Stomach smooth muscle (tissue), 2 donors: Measurements from ENCODE around the gene SLC4A7.
"Not testable (repeated sequence)": the region's sequence is repeated elsewhere in the genome, so short reads cannot be mapped to it uniquely, and the experiment has no call there.

Experiments used
- H3K27ac ChIP-seq: one replicate; pipeline ENCODE4 v1.7.0; 2013; ENCODE audit warnings: mild to moderate bottlenecking, low read length, inconsistent platforms
- H3K27me3 ChIP-seq, 2 donors: one replicate each; pipeline ENCODE4 v1.7.0; 2013; ENCODE audit warnings: low read length in 2 of 2; ENCODE audit not compliant: insufficient read depth in 2 of 2, control insufficient read depth in 1 of 2
- H3K36me3 ChIP-seq, 2 donors: one replicate each; pipeline ENCODE4 v1.7.0; 2013; ENCODE audit warnings: low read length in 2 of 2; ENCODE audit not compliant: control insufficient read depth in 2 of 2, insufficient read depth in 2 of 2
- H3K4me1 ChIP-seq: one replicate; pipeline ENCODE4 v1.7.0; 2013; ENCODE audit warnings: low read length; ENCODE audit not compliant: control insufficient read depth, insufficient read depth
- H3K4me3 ChIP-seq, 2 donors: one replicate each; pipeline ENCODE4 v1.7.0; 2013; ENCODE audit warnings: low read length in 2 of 2
- H3K9ac ChIP-seq, 2 donors: one replicate each; pipeline ENCODE4 v1.7.0; 2013; ENCODE audit warnings: low read length in 2 of 2, mild to moderate bottlenecking in 1 of 2
- H3K9me3 ChIP-seq, 2 donors: one replicate each; pipeline ENCODE4 v1.7.0; 2013; ENCODE audit warnings: low read length in 2 of 2; ENCODE audit not compliant: control insufficient read depth in 2 of 2
- donor health status: healthy.
- donor health status: Pancreatic carcinoma.

Gene SLC4A7

DNA sequence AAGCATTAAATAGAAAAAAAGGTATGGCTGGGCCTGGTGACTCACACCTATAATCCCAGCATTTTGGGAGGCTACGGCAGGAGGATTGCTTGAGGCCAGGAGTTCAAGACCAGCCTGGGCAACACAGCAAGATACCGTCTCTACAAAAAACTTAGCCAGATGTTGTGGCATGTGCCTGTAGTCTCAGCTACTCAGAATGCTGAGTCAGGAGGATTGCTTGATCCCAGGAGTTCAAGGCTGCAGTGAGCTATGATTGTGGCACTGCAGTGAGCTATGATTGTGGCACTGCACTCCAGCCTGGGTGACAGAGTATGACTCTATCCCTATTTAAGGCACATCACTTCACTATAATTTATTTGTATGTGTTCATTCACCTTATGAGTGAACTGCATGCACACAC lies 54.3 kb downstream of the SLC4A7 start:
- peaks cover 3 to 13% of the 10 kb centered on the region in 2 donors for H3K36me3 ChIP-seq
- H3K27me3 ChIP-seq, result no peaks in the 10 kb centered on the region
- H3K9ac ChIP-seq, result no peak overlapping the region
- no peak overlapping the region for H3K27ac ChIP-seq
- no peak overlapping the region for H3K4me3 ChIP-seq
- peaks cover 5% of the 10 kb centered on the region for H3K4me1 ChIP-seq
- no peaks in the 10 kb centered on the region for H3K9me3 ChIP-seq

- peaks cover 3 to 13% of the 10 kb centered on the region in 2 donors for H3K36me3 ChIP-seq
- H3K27ac ChIP-seq, result no peak overlapping the region
- H3K4me1 ChIP-seq, result peaks cover 5% of the 10 kb centered on the region
- no peak overlapping the region for H3K4me3 ChIP-seq
- H3K9me3 ChIP-seq, result no peaks in the 10 kb centered on the region
- H3K27me3 ChIP-seq, result no peaks in the 10 kb centered on the region
- no peak overlapping the region for H3K9ac ChIP-seq
Observed at GRCh38 chr3:27428446-27428845, 55.7 kb downstream of the SLC4A7 start.

GRCh38 chr3:27426926-27427325 lies 57.3 kb downstream of the SLC4A7 start:
- H3K9ac ChIP-seq, result no peak overlapping the region
- H3K36me3 ChIP-seq, result peaks cover 0 to 6% of the 10 kb centered on the region in 2 donors
- H3K9me3 ChIP-seq, result no peaks in the 10 kb centered on the region
- H3K4me3 ChIP-seq, result no peak overlapping the region
- H3K27ac ChIP-seq, result no peak overlapping the region
- peaks cover 5% of the 10 kb centered on the region for H3K4me1 ChIP-seq
- H3K27me3 ChIP-seq, result no peaks in the 10 kb centered on the region

DNA sequence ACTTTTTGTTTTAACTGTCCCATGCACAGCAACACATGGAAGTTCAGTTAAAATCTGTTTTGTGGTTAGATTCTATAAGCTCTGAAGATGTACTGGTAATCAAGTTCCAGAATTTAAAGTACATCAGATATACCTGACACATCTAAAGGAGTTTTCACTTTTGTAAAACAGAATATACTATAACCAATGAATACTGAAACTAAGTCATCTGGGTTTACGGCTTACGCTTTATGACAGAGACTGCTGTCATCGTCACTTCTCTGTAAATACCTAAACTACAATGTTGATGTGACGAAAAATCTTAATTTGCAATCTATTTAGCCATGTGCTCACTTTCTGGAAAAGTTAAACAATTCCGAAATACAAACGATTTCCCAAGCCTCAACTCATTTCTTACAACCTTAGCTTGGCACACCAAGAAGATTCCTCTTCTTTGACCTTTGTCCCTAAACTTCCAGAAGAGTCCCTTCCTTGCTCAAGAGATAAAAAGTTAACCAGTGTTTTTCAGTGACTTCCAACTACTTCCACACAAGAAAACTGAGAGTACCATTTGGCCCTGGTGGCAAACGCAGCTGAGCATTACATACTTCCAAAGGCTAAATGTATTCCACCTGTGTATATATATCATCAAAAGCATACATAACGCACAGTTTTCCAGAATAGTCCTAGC lies 58.2 kb downstream of the SLC4A7 start:
- no peaks in the 10 kb centered on the region for H3K9me3 ChIP-seq
- H3K9ac ChIP-seq, result no peak overlapping the region
- peaks cover 0 to 8% of the 10 kb centered on the region in 2 donors for H3K36me3 ChIP-seq
- no peaks in the 10 kb centered on the region for H3K27me3 ChIP-seq
- no peak overlapping the region for H3K4me3 ChIP-seq
- H3K4me1 ChIP-seq, result peaks cover 1% of the 10 kb centered on the region
- no peak overlapping the region for H3K27ac ChIP-seq

- H3K27ac ChIP-seq, H3K9me3 ChIP-seq, H3K36me3 ChIP-seq, H3K4me1 ChIP-seq, H3K4me3 ChIP-seq, H3K27me3 ChIP-seq, H3K9ac ChIP-seq: not testable (repeated sequence)
Observed at GRCh38 chr3:27424812-27425521, 59.2 kb downstream of the SLC4A7 start.

DNA sequence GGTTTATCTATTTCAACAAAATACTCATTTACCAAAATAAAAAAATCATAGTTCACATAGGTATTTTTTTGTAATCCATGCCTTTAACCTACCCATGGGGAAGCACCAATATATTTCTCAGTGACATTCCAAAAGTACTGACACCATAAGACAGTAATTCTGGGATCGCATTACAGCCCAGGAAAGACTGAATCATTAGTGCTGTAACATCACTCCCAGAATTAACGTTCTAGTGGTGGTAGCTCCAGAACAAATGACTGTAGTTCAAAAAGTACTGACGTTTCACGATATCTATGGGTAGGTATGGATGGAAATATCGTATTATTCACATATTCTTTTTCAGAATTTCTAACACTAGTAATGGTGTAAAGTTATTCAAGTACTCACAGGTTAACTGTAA lies 60.7 kb downstream of the SLC4A7 start:
- Histone ChIP-seq H3K36me3 (peaks cover 4 to 5% of the 10 kb centered on the region in 2 donors), H3K9me3 (no peaks in the 10 kb centered on the region), H3K27ac (no peak overlapping the region), H3K4me3 (no peak overlapping the region), H3K27me3 (no peaks in the 10 kb centered on the region), H3K9ac (no peak overlapping the region), H3K4me1 (no peaks in the 10 kb centered on the region)

GRCh38 chr3:27422617-27423016 lies 61.6 kb downstream of the SLC4A7 start:
- Histone ChIP-seq H3K4me1 (no peaks in the 10 kb centered on the region), H3K9me3 (no peaks in the 10 kb centered on the region), H3K9ac (no peak overlapping the region), H3K36me3 (peaks cover 9% of the 10 kb centered on the region in 2 donors), H3K27ac (no peak overlapping the region), H3K4me3 (no peak overlapping the region), H3K27me3 (no peaks in the 10 kb centered on the region)

DNA sequence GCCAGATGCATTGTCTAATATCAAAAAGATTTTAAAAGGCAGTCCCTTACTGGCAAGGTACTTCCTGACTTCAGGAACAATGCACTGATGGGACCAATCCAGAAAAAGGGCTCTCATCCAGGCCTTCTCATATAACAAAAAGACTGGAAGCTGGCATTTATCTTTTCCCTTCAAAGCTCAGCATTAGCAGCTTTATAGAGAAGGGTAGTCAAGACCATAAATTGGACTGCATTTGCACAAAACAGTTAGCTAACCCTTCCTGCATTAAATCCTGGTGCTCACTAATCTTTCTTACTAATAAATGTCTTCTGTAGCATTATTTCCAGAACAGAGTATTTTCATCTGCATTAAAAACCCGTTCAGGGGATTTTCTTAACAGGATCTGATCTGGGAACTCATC lies 69.0 kb downstream of the SLC4A7 start:
- Histone ChIP-seq H3K36me3 (peaks cover 7 to 15% of the 10 kb centered on the region in 2 donors), H3K4me3 (no peak overlapping the region), H3K9ac (no peak overlapping the region), H3K27me3 (no peaks in the 10 kb centered on the region), H3K4me1 (no peaks in the 10 kb centered on the region), H3K27ac (no peak overlapping the region), H3K9me3 (no peaks in the 10 kb centered on the region)

- H3K9ac ChIP-seq, result no peak overlapping the region
- no peak overlapping the region for H3K4me3 ChIP-seq
- no peaks in the 10 kb centered on the region for H3K27me3 ChIP-seq
- no peaks in the 10 kb centered on the region for H3K9me3 ChIP-seq
- H3K4me1 ChIP-seq, result no peaks in the 10 kb centered on the region
- H3K36me3 ChIP-seq, result peaks cover 7 to 15% of the 10 kb centered on the region in 2 donors
- H3K27ac ChIP-seq, result no peak overlapping the region
Observed at GRCh38 chr3:27392950-27393679, 91.1 kb downstream of the SLC4A7 start.

DNA sequence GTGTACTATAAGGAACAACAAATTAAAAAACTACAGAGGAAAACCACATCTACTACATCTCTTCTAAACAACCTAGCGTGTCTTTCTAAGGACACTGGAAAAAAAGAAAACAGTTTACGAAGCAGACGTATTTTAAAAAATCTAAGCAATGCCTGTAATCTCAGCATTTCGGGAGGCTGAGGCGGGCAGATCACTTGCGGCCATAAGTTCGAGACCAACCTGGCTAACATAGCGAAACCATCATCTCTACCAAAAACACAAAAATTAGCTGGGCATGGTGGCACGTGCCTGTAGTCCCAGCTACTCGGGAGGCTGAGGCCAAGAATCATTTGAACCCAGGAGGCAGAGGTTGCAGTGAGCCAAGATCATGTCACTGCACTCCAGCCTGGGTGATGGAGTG lies 91.8 kb downstream of the SLC4A7 start:
- H3K27ac ChIP-seq, H3K27me3 ChIP-seq, H3K4me3 ChIP-seq, H3K9me3 ChIP-seq, H3K9ac ChIP-seq, H3K4me1 ChIP-seq: not testable (repeated sequence)
- H3K36me3 ChIP-seq, result peaks cover 3 to 11% of the 10 kb centered on the region in 2 donors
